Measurements from ENCODE around the gene RTF2.
"Not testable (repeated sequence)": the region's sequence is repeated elsewhere in the genome, so short reads cannot be mapped to it uniquely, and the experiment has no call there.

The RTF2 gene

DNA sequence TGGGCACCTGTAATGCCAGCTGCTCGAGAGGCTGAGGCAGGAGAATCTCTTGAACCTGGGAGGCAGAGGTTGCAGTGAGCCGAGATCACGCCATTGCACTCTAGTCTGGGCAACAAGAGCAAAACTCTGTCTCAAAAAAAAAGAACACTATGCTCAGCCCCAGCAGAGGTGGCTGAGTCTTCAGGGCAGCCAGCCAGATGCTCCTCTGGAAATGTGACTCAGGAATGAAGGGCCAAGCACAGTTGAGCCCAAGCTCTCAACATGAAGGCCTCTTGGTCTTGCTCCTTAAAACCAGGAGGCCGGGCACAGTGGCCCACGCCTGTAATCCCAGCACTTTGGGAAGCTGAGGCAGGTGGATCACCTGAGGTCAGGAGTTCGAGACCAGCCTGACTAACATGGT, 96.1 kb downstream of the RTF2 start:
- H3K4me3 ChIP-seq (ENCODE audit: insufficient read depth, low read depth, low read length, poor library complexity, severe bottlenecking); H3K27me3 ChIP-seq (replicated peaks; ENCODE audit: control insufficient read depth, insufficient read depth, low read length, poor library complexity, severe bottlenecking); DNase-seq; H3K36me3 ChIP-seq (ENCODE audit: control insufficient read depth, insufficient read depth, low read length); H3K9me3 ChIP-seq (ENCODE audit: control insufficient read depth, low read length); H3K27ac ChIP-seq (ENCODE audit: insufficient read depth, low read length, poor library complexity, severe bottlenecking); H3K4me1 ChIP-seq (ENCODE audit: control insufficient read depth, insufficient read depth, low read length, poor library complexity, severe bottlenecking): not testable (repeated sequence)

DNA sequence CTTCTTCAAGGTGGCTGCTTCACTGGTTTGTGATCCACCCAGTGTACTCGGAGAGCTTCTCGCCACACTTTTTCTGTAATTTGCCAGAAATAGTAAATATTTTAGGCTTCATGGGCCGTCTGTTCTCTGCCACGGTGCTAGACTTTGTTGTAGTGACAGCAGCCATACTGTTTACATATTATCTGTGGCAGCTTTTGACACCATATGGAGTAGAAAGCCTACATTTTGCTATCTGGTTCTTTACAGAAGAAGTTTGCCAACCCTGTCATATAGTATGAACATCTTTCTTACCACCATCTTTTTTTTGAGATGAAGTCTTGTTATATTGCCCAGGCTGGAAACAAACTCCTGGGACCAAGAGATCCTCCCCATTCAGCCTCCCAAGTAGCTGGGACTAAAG, 97.1 kb downstream of the RTF2 start:
- Histone ChIP-seq H3K27ac (ENCODE audit: insufficient read depth, low read length, poor library complexity, severe bottlenecking) (no peak overlapping the region), H3K4me3 (ENCODE audit: insufficient read depth, low read depth, low read length, poor library complexity, severe bottlenecking) (no peak overlapping the region), H3K36me3 (ENCODE audit: control insufficient read depth, insufficient read depth, low read length) (no peaks in the 10 kb centered on the region), H3K9me3 (ENCODE audit: control insufficient read depth, low read length) (no peaks in the 10 kb centered on the region), H3K27me3 (replicated peaks; ENCODE audit: control insufficient read depth, insufficient read depth, low read length, poor library complexity, severe bottlenecking) (no peaks in the 10 kb centered on the region), H3K4me1 (ENCODE audit: control insufficient read depth, insufficient read depth, low read length, poor library complexity, severe bottlenecking) (no peaks in the 10 kb centered on the region)
- DNase-seq = no peak

DNA sequence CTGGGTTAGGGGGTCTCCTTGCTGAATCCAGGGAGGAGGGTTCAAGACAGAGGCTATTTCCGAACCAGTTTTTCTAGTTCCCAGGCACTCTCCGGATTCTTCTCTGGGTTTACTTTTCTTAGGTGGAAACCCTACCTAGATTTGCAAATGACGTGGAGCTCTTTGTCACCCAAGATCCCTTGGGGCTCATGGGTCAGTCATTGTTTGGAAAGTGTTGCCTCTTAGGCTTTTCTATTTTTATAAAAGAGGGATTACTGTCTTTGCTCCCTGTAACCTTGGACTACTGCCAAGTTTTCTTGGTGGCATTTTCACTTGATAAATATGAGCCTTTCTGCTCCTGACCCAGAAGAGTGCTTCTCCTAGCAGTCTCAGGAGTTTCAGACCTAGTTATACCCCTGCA, 98.2 kb downstream of the RTF2 start:
- no peaks in the 10 kb centered on the region for H3K36me3 ChIP-seq (ENCODE audit: control insufficient read depth, insufficient read depth, low read length)
- H3K4me1 ChIP-seq (ENCODE audit: control insufficient read depth, insufficient read depth, low read length, poor library complexity, severe bottlenecking) = no peaks in the 10 kb centered on the region
- H3K9me3 ChIP-seq (ENCODE audit: control insufficient read depth, low read length) = no peaks in the 10 kb centered on the region
- DNase-seq = no peak
- no peak overlapping the region for H3K27ac ChIP-seq (ENCODE audit: insufficient read depth, low read length, poor library complexity, severe bottlenecking)
- H3K4me3 ChIP-seq (ENCODE audit: insufficient read depth, low read depth, low read length, poor library complexity, severe bottlenecking) = no peak overlapping the region
- H3K27me3 ChIP-seq (replicated peaks; ENCODE audit: control insufficient read depth, insufficient read depth, low read length, poor library complexity, severe bottlenecking) = no peaks in the 10 kb centered on the region

All from effector memory CD4-positive, alpha-beta T cell (primary cell).